ENCODE results near the gene GREB1.

GREB1 gene

DNA sequence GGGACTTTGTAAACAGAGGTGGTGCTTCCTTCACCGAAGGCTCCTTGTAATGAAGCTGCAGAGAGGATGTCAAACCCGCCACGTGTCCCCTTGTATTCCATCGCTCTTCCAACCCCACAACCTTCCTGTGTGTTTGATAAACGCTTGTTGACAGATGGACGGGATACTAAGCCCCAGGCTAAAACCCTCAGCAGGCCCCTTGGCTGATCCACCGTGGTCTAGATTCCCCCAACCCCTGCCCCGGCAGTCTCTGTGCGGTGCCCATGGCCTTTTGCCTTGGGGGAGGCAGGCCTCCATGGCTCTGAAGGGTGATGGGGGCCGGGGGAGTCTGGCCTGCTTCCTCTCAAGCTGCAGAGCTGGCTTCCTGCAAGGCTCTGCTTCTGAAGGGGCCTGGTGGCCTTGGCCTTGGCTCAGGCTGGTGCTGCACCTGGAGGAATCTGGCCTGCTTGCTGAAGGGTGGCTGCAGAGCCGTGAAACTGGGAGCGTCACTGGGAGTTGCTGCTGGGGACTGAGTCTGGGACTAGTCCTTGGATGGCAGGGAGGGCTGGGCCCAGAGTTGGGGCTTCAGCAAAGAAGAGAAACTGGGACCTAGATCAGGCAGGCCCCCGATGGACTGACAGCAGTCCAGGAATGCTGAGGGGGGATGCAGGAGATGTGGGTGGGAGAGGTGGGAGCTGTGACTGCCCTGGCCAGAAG is 145.8 kb downstream of the GREB1 start:
- TF ChIP-seq CTCF (IDR thresholded peaks at IDR 0.05), result no peak
- Histone ChIP-seq H3K9me3 (ENCODE audit: control insufficient read depth, low read length) (no peaks in the 10 kb centered on the region), H3K4me1 (no peaks in the 10 kb centered on the region), H3K36me3 (ENCODE audit: control insufficient read depth, insufficient read depth, low read length) (no peaks in the 10 kb centered on the region), H3K4me2 (ENCODE audit: low read length) (no peak overlapping the region), H3K79me2 (no peaks in the 10 kb centered on the region), H3K27me3 (ENCODE audit: control insufficient read depth, insufficient read depth, low read length) (no peaks in the 10 kb centered on the region), H3K4me3 (ENCODE audit: low read depth, low read length) (no peak overlapping the region), H3K27ac (no peak overlapping the region), H2AFZ (no peak overlapping the region), H3K9ac (no peak overlapping the region)

GRCh38 chr2:11680182-11680900 is 146.5 kb downstream of the GREB1 start:
- H2AFZ ChIP-seq, result no peak overlapping the region
- no peak overlapping the region for H3K4me2 ChIP-seq (ENCODE audit: low read length)
- no peak overlapping the region for H3K4me3 ChIP-seq (ENCODE audit: low read depth, low read length)
- H3K9ac ChIP-seq, result no peak overlapping the region
- no peaks in the 10 kb centered on the region for H3K4me1 ChIP-seq
- no peak for TF ChIP-seq CTCF (IDR thresholded peaks at IDR 0.05)
- no peak overlapping the region for H3K27ac ChIP-seq
- no peaks in the 10 kb centered on the region for H3K27me3 ChIP-seq (ENCODE audit: control insufficient read depth, insufficient read depth, low read length)
- no peaks in the 10 kb centered on the region for H3K9me3 ChIP-seq (ENCODE audit: control insufficient read depth, low read length)
- H3K36me3 ChIP-seq (ENCODE audit: control insufficient read depth, insufficient read depth, low read length), result no peaks in the 10 kb centered on the region
- H3K79me2 ChIP-seq, result no peaks in the 10 kb centered on the region

DNA sequence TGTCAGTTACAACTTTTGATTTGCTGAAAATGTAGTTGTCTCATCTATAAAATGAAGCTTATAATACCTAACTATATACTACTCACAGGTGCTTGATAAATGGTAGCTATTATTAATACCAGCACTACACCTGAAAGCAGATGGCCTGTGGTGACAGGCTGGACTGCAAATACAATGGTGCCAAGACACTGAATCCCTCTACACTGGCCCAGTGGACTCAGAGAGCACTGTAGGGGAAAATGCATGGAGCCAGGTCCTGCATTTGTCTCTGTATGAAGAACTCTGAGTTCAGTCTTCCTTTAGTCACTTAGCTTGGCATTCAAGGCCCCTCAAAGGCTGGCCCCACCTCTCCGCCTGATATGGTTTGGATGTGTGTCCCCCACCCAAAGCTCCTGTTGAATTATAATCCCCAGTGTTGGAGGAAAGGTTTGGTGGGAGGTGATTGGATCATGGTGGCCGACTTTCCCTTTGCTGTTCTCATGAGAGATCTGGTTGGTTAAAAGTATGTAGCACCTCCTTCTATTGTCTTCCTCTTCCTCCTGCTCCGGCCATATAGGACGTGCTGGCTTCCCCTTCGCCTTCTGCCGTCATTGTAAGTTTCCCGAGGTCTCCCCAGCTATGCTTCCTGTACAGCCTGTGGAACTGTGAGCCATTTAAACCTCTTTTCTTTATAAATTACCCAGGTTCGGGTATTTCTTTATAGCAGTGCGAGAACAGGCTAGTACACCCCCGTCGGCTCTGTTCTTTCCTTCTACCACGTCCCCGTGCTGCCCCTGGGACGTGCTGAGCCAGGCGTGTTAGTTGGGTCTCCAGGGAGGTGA is 147.3 kb downstream of the GREB1 start:
- no peak overlapping the region for H3K4me3 ChIP-seq (ENCODE audit: low read depth, low read length)
- no peaks in the 10 kb centered on the region for H3K27me3 ChIP-seq (ENCODE audit: control insufficient read depth, insufficient read depth, low read length)
- no peak overlapping the region for H2AFZ ChIP-seq
- H3K36me3 ChIP-seq (ENCODE audit: control insufficient read depth, insufficient read depth, low read length), result no peaks in the 10 kb centered on the region
- no peaks in the 10 kb centered on the region for H3K4me1 ChIP-seq
- no peak overlapping the region for H3K9ac ChIP-seq
- no peak overlapping the region for H3K27ac ChIP-seq
- no peak overlapping the region for H3K4me2 ChIP-seq (ENCODE audit: low read length)
- TF ChIP-seq CTCF (IDR thresholded peaks at IDR 0.05), result no peak
- H3K79me2 ChIP-seq, result no peaks in the 10 kb centered on the region
- no peaks in the 10 kb centered on the region for H3K9me3 ChIP-seq (ENCODE audit: control insufficient read depth, low read length)

- Histone ChIP-seq H3K9ac (no peak overlapping the region), H3K9me3 (ENCODE audit: control insufficient read depth, low read length) (no peaks in the 10 kb centered on the region), H3K4me1 (no peaks in the 10 kb centered on the region), H2AFZ (no peak overlapping the region), H3K36me3 (ENCODE audit: control insufficient read depth, insufficient read depth, low read length) (no peaks in the 10 kb centered on the region), H3K4me3 (ENCODE audit: low read depth, low read length) (no peak overlapping the region), H3K79me2 (no peaks in the 10 kb centered on the region), H3K4me2 (ENCODE audit: low read length) (no peak overlapping the region), H3K27me3 (ENCODE audit: control insufficient read depth, insufficient read depth, low read length) (no peaks in the 10 kb centered on the region), H3K27ac (no peak overlapping the region)
- TF ChIP-seq CTCF (IDR thresholded peaks at IDR 0.05), result peak; percentile 87
Measured at GRCh38 chr2:11681722-11682589, 148.1 kb downstream of the GREB1 start.
